WTC11 (cell line): Measurements from ENCODE around the gene IL24. TPM values are rescaled to one million over a fixed set of nuclear protein-coding genes. Genes with fewer than 3 reads are reported as not detected.

Experiments used
- ATAC-seq: fragments of 200-7000 bp; cut with Tn5 transposase; 2 replicates; pipeline ENCODE4 v1.10.0; 2021; ENCODE audit warnings: mild to moderate bottlenecking, moderate library complexity
- CTCF ChIA-PET: fragments of 300-600 bp; sonication (Branson Sonifier 250); formaldehyde crosslinking; loops from one replicate; lab custom pipeline; 2021; ENCODE audit warnings: antibody characterized with exemption; lab: Charles Lee
- POLR2A ChIA-PET: fragments of 350-600 bp; sonication (Branson Sonifier 250); formaldehyde crosslinking; loops from one replicate; lab custom pipeline; 2021; ENCODE audit warnings: antibody characterized with exemption; lab: Charles Lee
- DNase-seq: peaks from one replicate; pipeline ENCODE4 v3.0.0; 2021; ENCODE audit warnings: low spot score
- H3K27ac Mint-ChIP-seq: 2 replicates; pipeline ENCODE4 v1.8.0; 2021; ENCODE audit warnings: mixed read lengths
- H3K27me3 Mint-ChIP-seq: 2 replicates; pipeline ENCODE4 v1.8.0; 2021; ENCODE audit warnings: low read depth, mild to moderate bottlenecking, moderate library complexity, mixed read lengths
- H3K36me3 Mint-ChIP-seq: 2 replicates; pipeline ENCODE4 v1.8.0; 2021; ENCODE audit warnings: mixed read lengths
- H3K4me1 Mint-ChIP-seq: 2 replicates; pipeline ENCODE4 v1.8.0; 2022; ENCODE audit warnings: mixed read lengths
- H3K4me3 Mint-ChIP-seq: 2 replicates; pipeline ENCODE4 v1.8.0; 2021; ENCODE audit warnings: mild to moderate bottlenecking, moderate library complexity, mixed read lengths
- H3K9me3 Mint-ChIP-seq: 2 replicates; pipeline ENCODE4 v1.8.0; 2021; ENCODE audit warnings: mixed read lengths
- ATF3 ChIP-seq: sonication (generic); formaldehyde crosslinking; conservative IDR thresholded peaks from 2 replicates; pipeline ENCODE4 v1.8.1; 2022; ENCODE audit warnings: mild to moderate bottlenecking, missing genetic modification reagents
- CREB1 ChIP-seq: sonication (generic); formaldehyde crosslinking; IDR thresholded peaks from 2 replicates; pipeline ENCODE4 v1.8.0; 2023; ENCODE audit warnings: mild to moderate bottlenecking, missing genetic modification reagents
- ELF4 ChIP-seq: sonication (generic); formaldehyde crosslinking; IDR thresholded peaks from 2 replicates; pipeline ENCODE4 v1.8.1; 2022; ENCODE audit warnings: low read depth, mild to moderate bottlenecking, moderate library complexity, missing genetic modification reagents
- FOXP4 ChIP-seq: sonication (generic); formaldehyde crosslinking; IDR thresholded peaks from 2 replicates; pipeline ENCODE4 v1.8.0; 2022; ENCODE audit warnings: mild to moderate bottlenecking, missing genetic modification reagents
- HMGA2 ChIP-seq: fragments of 250-450 bp; sonication (Bioruptor Pico); IDR thresholded peaks from 2 replicates; pipeline ENCODE4 v1.4.0; 2021; ENCODE audit warnings: mild to moderate bottlenecking, moderate library complexity
- NFATC4 ChIP-seq: fragments of 250-450 bp; sonication (Bioruptor Pico); IDR thresholded peaks from 2 replicates; pipeline ENCODE4 v1.9.0; 2021; ENCODE audit warnings: mild to moderate bottlenecking
- NFE2L1 ChIP-seq: sonication (generic); formaldehyde crosslinking; IDR thresholded peaks from 2 replicates; pipeline ENCODE4 v1.8.1; 2023; ENCODE audit warnings: missing genetic modification reagents
- SMAD3 ChIP-seq: sonication (generic); formaldehyde crosslinking; IDR thresholded peaks from 2 replicates; pipeline ENCODE4 v1.8.0; 2022; ENCODE audit warnings: missing genetic modification reagents, mild to moderate bottlenecking, borderline replicate concordance
- TP53 ChIP-seq: sonication (generic); formaldehyde crosslinking; IDR thresholded peaks from 2 replicates; pipeline ENCODE4 v1.8.1; 2023; ENCODE audit warnings: mild to moderate bottlenecking, missing genetic modification reagents
- ZNF396 ChIP-seq: fragments of 250-450 bp; sonication (Bioruptor Pico); IDR thresholded peaks from 2 replicates; pipeline ENCODE4 v1.8.0; 2021; ENCODE audit warnings: mild to moderate bottlenecking, moderate library complexity, borderline replicate concordance
- ZNF425 ChIP-seq: fragments of 250-450 bp; sonication (Bioruptor Pico); conservative IDR thresholded peaks from 2 replicates; pipeline ENCODE4 v1.9.0; 2021; ENCODE audit warnings: mild to moderate bottlenecking
- ZSCAN18 ChIP-seq: fragments of 250-450 bp; sonication (Bioruptor Pico); IDR thresholded peaks from 2 replicates; pipeline ENCODE4 v2.1.2; 2022; ENCODE audit warnings: mild to moderate bottlenecking, moderate library complexity
- total RNA-seq: library from RNA; stranded (reverse); gene quantifications from 3 replicates; pipeline ENCODE4 v1.2.3, GENCODE V29; 2021
- TF ChIP-seq, protein P1 (sequence below): sonication (generic); formaldehyde crosslinking; IDR thresholded peaks from 2 replicates; pipeline ENCODE4 v1.8.0; 2023; ENCODE audit warnings: missing genetic modification reagents, mild to moderate bottlenecking, borderline replicate concordance
- TF ChIP-seq, protein P2 (sequence below): fragments of 250-450 bp; sonication (Bioruptor Pico); IDR thresholded peaks from 2 replicates; pipeline ENCODE4 v1.8.0; 2021; ENCODE audit warnings: mild to moderate bottlenecking

IL24 gene
- total RNA-seq, 1 experiment from 2014 or later: not detected

GRCh38 chr1:206947255-206947654, 50.0 kb downstream of the IL24 start:
- Mint-ChIP-seq H3K4me3 (no peak overlapping the region), H3K4me1 (no peaks in the 10 kb centered on the region), H3K27ac (no peak overlapping the region), H3K27me3 (peaks cover 5% of the 10 kb centered on the region; the same call in 1 of the 2 replicates), H3K9me3 (peaks cover 11% of the 10 kb centered on the region), H3K36me3 (no peaks in the 10 kb centered on the region)
- CTCF ChIA-PET: no interaction called here
- POLR2A ChIA-PET: no interaction called here
- TF ChIP-seq HMGA2 (CRISPR knock-in tag) (no peak), ZSCAN18 (CRISPR knock-in tag) (no peak), NFATC4 (CRISPR knock-in tag) (no peak), ATF3 (CRISPR knock-in tag) (no peak), CREB1 (CRISPR knock-in tag) (no peak), FOXP4 (no peak), TP53 (no peak), SMAD3 (CRISPR knock-in tag) (no peak), ZNF396 (CRISPR knock-in tag) (no peak), ZNF425 (CRISPR knock-in tag) (no peak)
- TF ChIP-seq, protein P1, sequence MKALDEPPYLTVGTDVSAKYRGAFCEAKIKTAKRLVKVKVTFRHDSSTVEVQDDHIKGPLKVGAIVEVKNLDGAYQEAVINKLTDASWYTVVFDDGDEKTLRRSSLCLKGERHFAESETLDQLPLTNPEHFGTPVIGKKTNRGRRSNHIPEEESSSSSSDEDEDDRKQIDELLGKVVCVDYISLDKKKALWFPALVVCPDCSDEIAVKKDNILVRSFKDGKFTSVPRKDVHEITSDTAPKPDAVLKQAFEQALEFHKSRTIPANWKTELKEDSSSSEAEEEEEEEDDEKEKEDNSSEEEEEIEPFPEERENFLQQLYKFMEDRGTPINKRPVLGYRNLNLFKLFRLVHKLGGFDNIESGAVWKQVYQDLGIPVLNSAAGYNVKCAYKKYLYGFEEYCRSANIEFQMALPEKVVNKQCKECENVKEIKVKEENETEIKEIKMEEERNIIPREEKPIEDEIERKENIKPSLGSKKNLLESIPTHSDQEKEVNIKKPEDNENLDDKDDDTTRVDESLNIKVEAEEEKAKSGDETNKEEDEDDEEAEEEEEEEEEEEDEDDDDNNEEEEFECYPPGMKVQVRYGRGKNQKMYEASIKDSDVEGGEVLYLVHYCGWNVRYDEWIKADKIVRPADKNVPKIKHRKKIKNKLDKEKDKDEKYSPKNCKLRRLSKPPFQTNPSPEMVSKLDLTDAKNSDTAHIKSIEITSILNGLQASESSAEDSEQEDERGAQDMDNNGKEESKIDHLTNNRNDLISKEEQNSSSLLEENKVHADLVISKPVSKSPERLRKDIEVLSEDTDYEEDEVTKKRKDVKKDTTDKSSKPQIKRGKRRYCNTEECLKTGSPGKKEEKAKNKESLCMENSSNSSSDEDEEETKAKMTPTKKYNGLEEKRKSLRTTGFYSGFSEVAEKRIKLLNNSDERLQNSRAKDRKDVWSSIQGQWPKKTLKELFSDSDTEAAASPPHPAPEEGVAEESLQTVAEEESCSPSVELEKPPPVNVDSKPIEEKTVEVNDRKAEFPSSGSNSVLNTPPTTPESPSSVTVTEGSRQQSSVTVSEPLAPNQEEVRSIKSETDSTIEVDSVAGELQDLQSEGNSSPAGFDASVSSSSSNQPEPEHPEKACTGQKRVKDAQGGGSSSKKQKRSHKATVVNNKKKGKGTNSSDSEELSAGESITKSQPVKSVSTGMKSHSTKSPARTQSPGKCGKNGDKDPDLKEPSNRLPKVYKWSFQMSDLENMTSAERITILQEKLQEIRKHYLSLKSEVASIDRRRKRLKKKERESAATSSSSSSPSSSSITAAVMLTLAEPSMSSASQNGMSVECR: no peak
- ATAC-seq (no peak), DNase-seq (no peak)

GRCh38 chr1:206949208-206949607, 52.0 kb downstream of the IL24 start:
- Mint-ChIP-seq H3K4me3 (no peak overlapping the region), H3K27ac (no peak overlapping the region)
- POLR2A ChIA-PET: no interaction called here
- ATAC-seq: no peak
- TF ChIP-seq NFE2L1: no peak
- TF ChIP-seq ELF4 (CRISPR knock-in tag): no peak
- TF ChIP-seq, protein P2, sequence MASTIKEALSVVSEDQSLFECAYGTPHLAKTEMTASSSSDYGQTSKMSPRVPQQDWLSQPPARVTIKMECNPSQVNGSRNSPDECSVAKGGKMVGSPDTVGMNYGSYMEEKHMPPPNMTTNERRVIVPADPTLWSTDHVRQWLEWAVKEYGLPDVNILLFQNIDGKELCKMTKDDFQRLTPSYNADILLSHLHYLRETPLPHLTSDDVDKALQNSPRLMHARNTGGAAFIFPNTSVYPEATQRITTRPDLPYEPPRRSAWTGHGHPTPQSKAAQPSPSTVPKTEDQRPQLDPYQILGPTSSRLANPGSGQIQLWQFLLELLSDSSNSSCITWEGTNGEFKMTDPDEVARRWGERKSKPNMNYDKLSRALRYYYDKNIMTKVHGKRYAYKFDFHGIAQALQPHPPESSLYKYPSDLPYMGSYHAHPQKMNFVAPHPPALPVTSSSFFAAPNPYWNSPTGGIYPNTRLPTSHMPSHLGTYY (CRISPR knock-in tag): no peak
- TF ChIP-seq, all 79 proteins: peak for 0
- Mint-ChIP-seq H3K9me3 (peaks cover 11% of the 10 kb centered on the region), H3K4me1 (no peaks in the 10 kb centered on the region), H3K27me3 (peaks cover 5% of the 10 kb centered on the region; the same call in 1 of the 2 replicates), H3K36me3 (no peaks in the 10 kb centered on the region)
- no peak for DNase-seq
- CTCF ChIA-PET: interaction anchor here (1.0 kb wide), 1 partner anchor 33 kb away, joined by 3 read pairs; no protein-coding TSS in a partner anchor
